ENCODE results near the gene RNU7-1. TPM values are rescaled to one million over a fixed set of nuclear protein-coding genes. Genes with fewer than 3 reads are reported as not detected.

RNU7-1 gene
- total RNA-seq, 1 experiment from 2014 or later, result not detected

DNA sequence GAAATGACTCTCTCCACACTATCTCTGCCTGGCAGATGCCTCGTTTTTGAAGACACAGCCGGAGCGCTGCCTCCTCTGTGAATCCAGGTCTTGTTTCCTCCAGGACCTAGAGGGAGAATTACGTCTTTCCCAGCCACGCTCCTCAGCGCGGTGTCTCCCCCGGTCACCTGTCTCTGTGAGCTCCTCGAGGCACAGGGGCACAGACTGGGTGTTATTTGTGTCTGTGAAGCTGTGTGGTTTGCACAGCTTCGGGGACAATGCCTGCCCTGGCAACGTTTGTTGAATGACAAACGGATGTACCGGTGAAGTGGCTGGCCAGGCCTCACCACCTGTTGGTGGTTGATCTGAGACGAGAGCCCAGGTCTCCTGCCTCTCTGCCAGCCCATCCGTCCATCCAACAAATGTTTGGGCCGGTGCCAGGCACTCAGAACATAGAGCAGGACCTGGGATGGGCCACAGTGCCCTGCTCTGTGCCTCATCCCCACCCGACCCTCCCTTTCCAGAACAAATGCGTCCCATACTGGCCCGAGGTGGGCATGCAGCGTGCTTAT, 13.6 kb downstream of the RNU7-1 start:
- H3K4me1 ChIP-seq (replicated peaks), result peaks cover 23% of the 10 kb centered on the region
- H3K36me3 ChIP-seq, result no peaks in the 10 kb centered on the region
- DNase-seq (ENCODE audit: low read depth in 1 of 2, low spot score in 2 of 2), result no peak
- H3K27me3 ChIP-seq (replicated peaks), result no peaks in the 10 kb centered on the region
- H3K9me3 ChIP-seq (replicated peaks), result no peaks in the 10 kb centered on the region
- H3K27ac ChIP-seq, result no peak overlapping the region
- H3K4me3 ChIP-seq, result no peak overlapping the region

DNA sequence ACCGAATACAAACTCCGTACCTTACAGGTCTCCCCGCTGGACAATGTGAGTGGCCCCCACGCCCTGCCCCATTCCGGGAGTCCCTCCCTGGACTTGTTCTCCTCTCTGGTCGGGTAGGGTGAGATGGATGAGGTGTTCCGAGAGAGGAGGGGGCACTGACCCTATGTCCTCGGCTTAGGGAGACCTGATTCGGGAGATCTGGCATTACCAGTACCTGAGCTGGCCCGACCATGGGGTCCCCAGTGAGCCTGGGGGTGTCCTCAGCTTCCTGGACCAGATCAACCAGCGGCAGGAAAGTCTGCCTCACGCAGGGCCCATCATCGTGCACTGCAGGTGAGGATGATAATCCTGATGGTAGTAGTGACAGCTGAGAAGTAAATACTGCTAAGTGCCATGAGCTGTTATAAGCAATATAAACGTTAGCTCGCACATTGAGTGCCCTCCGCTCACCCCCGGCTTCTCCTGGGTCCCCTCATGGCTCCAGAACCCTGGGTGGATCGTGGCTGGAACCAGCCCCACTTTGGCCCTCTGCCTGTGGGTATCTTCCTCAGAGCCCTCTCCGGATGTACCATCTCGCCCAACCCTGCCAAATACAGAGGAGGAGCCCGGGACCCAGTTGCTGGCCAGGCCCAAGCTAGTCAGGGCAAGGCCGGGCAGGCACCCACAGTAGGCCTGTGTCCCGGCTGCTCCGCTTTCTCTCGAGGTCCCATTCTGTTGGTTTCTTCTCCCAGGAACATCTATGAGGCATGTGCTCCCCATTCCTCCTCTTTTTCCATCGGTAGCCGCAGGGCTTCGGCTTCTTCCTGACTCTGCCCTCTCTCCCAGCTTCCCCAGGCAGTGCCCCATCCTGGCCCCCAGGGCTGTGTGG, 14.4 kb downstream of the RNU7-1 start:
- no peaks in the 10 kb centered on the region for H3K27me3 ChIP-seq (replicated peaks)
- H3K27ac ChIP-seq, result no peak overlapping the region
- H3K4me3 ChIP-seq, result no peak overlapping the region
- no peaks in the 10 kb centered on the region for H3K36me3 ChIP-seq
- no peak for DNase-seq (ENCODE audit: low read depth in 1 of 2, low spot score in 2 of 2)
- peaks cover 25% of the 10 kb centered on the region for H3K4me1 ChIP-seq (replicated peaks)
- H3K9me3 ChIP-seq (replicated peaks), result no peaks in the 10 kb centered on the region

GRCh38 chr12:6958609-6959057, 15.0 kb downstream of the RNU7-1 start:
- no peak overlapping the region for H3K27ac ChIP-seq
- no peaks in the 10 kb centered on the region for H3K27me3 ChIP-seq (replicated peaks)
- H3K4me3 ChIP-seq, result no peak overlapping the region
- peaks cover 25% of the 10 kb centered on the region for H3K4me1 ChIP-seq (replicated peaks)
- DNase-seq (ENCODE audit: low read depth in 1 of 2, low spot score in 2 of 2), result no peak
- no peaks in the 10 kb centered on the region for H3K9me3 ChIP-seq (replicated peaks)
- no peaks in the 10 kb centered on the region for H3K36me3 ChIP-seq

DNA sequence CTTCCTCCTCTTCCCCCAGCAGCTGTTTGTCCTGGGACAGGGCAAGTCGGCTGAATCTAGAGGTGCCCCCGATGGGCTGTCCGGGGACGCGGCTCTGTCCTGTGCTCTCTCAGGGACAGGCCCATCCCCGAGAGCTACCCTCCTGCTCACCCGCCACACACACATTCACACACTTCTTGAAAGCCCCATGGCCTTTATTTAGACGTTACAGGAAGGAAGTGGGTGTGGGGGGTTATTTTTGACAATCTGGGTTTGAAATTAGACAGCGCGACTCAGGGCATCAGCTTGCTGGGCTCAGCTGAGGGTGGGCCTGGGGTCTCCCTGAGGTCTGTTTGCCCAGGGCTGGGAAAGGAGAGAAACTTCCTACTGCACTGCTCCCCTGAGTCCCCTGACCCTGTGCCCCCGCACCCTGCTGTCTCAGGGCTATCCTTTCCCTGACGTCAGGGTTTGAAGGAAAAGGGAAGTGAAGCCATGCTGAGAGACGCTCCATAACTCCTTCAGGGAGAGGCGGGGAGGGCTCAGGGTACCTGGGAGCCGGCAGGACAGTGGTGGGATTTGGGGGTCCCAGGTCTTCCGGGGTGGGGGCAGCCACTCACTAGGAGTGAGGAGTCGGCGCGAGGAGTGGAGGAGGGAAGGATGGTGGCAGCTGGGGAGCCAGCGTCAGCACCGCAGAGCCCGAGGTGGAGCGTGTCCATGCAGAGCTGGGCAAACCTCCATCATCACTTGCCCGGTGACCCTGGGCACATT, 15.6 kb downstream of the RNU7-1 start:
- Histone ChIP-seq H3K27ac (no peak overlapping the region), H3K4me1 (replicated peaks) (peaks cover 25% of the 10 kb centered on the region), H3K9me3 (replicated peaks) (no peaks in the 10 kb centered on the region), H3K27me3 (replicated peaks) (no peaks in the 10 kb centered on the region), H3K36me3 (peaks cover 6% of the 10 kb centered on the region), H3K4me3 (no peak overlapping the region)
- DNase-seq (ENCODE audit: low read depth in 1 of 2, low spot score in 2 of 2), result no peak

- no peak for DNase-seq (ENCODE audit: low read depth in 1 of 2, low spot score in 2 of 2)
- H3K4me1 ChIP-seq (replicated peaks), result peaks cover 25% of the 10 kb centered on the region
- no peaks in the 10 kb centered on the region for H3K9me3 ChIP-seq (replicated peaks)
- H3K27me3 ChIP-seq (replicated peaks), result no peaks in the 10 kb centered on the region
- peaks cover 14% of the 10 kb centered on the region for H3K36me3 ChIP-seq
- H3K27ac ChIP-seq, result no peak overlapping the region
- no peak overlapping the region for H3K4me3 ChIP-seq
Observed at GRCh38 chr12:6959805-6960592, 16.4 kb downstream of the RNU7-1 start.

DNA sequence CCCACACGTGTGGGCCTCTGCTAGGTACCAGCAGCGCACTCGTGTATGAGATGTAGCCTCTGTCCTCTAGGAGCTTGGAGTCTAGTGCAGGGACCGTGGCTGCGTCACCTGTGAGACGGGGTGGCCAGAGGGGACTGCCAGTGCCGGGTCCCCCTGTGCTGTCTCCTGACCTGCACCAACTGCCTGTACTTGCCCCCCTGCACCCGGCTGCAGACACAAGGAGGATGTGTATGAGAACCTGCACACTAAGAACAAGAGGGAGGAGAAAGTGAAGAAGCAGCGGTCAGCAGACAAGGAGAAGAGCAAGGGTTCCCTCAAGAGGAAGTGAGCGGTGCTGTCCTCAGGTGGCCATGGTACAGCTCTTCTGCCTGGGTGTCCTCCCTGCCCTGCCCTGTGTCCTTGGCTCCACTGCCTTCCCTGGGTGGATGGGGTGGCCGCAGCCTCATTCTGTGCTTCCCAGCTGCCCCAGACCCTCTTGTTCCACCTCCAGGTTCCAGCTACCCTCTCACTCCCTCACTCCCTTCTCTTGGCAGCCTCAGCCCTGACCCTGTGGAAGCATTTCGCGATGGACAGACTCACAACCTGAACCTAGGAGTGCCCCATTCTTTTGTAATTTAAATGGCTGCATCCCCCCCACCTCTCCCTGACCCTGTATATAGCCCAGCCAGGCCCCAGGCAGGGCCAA, 17.1 kb downstream of the RNU7-1 start:
- Histone ChIP-seq H3K4me1 (replicated peaks) (peaks cover 25% of the 10 kb centered on the region), H3K27ac (peak overlapping the region; percentile 92), H3K4me3 (no peak overlapping the region; the same call in 1 of the 2 replicates), H3K36me3 (peaks cover 21% of the 10 kb centered on the region), H3K9me3 (replicated peaks) (no peaks in the 10 kb centered on the region), H3K27me3 (replicated peaks) (no peaks in the 10 kb centered on the region)
- DNase-seq (ENCODE audit: low read depth in 1 of 2, low spot score in 2 of 2), result peak; percentile 25 to 46

- peak; percentile 72 to 74 for DNase-seq (ENCODE audit: low read depth in 1 of 2, low spot score in 2 of 2)
- H3K9me3 ChIP-seq (replicated peaks), result no peaks in the 10 kb centered on the region
- H3K27me3 ChIP-seq (replicated peaks), result no peaks in the 10 kb centered on the region
- H3K4me3 ChIP-seq, result peak overlapping the region; percentile 27
- peak overlapping the region; percentile 92 for H3K27ac ChIP-seq
- peaks cover 25% of the 10 kb centered on the region for H3K4me1 ChIP-seq (replicated peaks)
- peaks cover 27% of the 10 kb centered on the region for H3K36me3 ChIP-seq
Observed at GRCh38 chr12:6961278-6961694, 17.7 kb downstream of the RNU7-1 start.

DNA sequence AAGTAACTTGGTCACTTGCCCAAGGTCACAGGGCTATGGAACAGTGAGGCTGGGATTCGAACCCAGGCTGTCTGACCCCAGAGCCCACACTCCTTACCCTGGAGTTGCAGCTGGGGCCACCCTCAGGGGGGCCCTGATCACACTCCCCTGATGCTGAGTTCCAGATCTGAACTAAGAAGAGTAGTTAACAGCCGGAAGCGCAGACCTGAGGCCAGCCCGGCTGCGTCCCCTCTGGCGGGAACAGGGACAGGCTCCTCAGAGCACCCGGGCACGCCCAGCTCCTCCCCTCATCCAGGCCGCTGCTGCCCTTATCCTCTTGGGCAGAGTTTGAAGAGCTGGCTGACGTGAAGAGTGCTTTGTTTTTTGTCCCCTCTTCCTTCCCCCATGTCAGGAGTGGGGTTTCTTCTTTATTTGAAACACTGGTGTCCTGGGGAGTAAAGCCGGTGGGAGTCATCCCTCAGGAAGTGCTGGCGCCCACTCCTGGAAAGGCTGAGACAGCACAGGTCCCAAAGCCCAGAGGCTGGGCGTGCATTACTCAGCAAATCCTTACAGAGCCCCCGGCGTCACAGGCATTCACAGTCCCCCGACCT, 18.2 kb downstream of the RNU7-1 start:
- peak; percentile 92 to 94 for DNase-seq (ENCODE audit: low read depth in 1 of 2, low spot score in 2 of 2)
- H3K27me3 ChIP-seq (replicated peaks), result no peaks in the 10 kb centered on the region
- H3K9me3 ChIP-seq (replicated peaks), result no peaks in the 10 kb centered on the region
- peaks cover 32% of the 10 kb centered on the region for H3K36me3 ChIP-seq
- peak overlapping the region; percentile 27 for H3K4me3 ChIP-seq
- peak overlapping the region; percentile 92 for H3K27ac ChIP-seq
- H3K4me1 ChIP-seq (replicated peaks), result peaks cover 25% of the 10 kb centered on the region

GRCh38 chr12:6962285-6963015, 18.8 kb downstream of the RNU7-1 start:
- H3K4me3 ChIP-seq, result peak overlapping the region; percentile 27; the same call in 1 of the 2 replicates
- H3K36me3 ChIP-seq, result peaks cover 38% of the 10 kb centered on the region
- H3K4me1 ChIP-seq (replicated peaks), result peaks cover 25% of the 10 kb centered on the region
- H3K9me3 ChIP-seq (replicated peaks), result no peaks in the 10 kb centered on the region
- no peaks in the 10 kb centered on the region for H3K27me3 ChIP-seq (replicated peaks)
- DNase-seq (ENCODE audit: low read depth in 1 of 2, low spot score in 2 of 2), result no peak
- H3K27ac ChIP-seq, result peak overlapping the region; percentile 92

- Histone ChIP-seq H3K4me1 (replicated peaks) (peaks cover 26% of the 10 kb centered on the region), H3K27ac (peak overlapping the region; percentile 92), H3K9me3 (replicated peaks) (no peaks in the 10 kb centered on the region), H3K4me3 (no peak overlapping the region), H3K36me3 (peaks cover 45% of the 10 kb centered on the region), H3K27me3 (replicated peaks) (no peaks in the 10 kb centered on the region)
- no peak for DNase-seq (ENCODE audit: low read depth in 1 of 2, low spot score in 2 of 2)
Observed at GRCh38 chr12:6963016-6963731, 19.6 kb downstream of the RNU7-1 start.

GRCh38 chr12:6963791-6964413, 20.3 kb downstream of the RNU7-1 start:
- DNase-seq (ENCODE audit: low read depth in 1 of 2, low spot score in 2 of 2), result no peak
- H3K4me1 ChIP-seq (replicated peaks), result peaks cover 33% of the 10 kb centered on the region
- peaks cover 53% of the 10 kb centered on the region for H3K36me3 ChIP-seq
- no peak overlapping the region for H3K27ac ChIP-seq
- no peaks in the 10 kb centered on the region for H3K9me3 ChIP-seq (replicated peaks)
- H3K4me3 ChIP-seq, result no peak overlapping the region
- H3K27me3 ChIP-seq (replicated peaks), result no peaks in the 10 kb centered on the region

Data from SJSA1 (cell line).